Kidney epithelial cell (primary cell): ENCODE measurements around the gene CDKN2B-AS1. TPM values are rescaled to one million over a fixed set of nuclear protein-coding genes. Genes with fewer than 3 reads are reported as not detected.

Experiments
- DNase-seq: peaks from one replicate; pipeline ENCODE4 v3.0.0-alpha.2; 2010; ENCODE audit warnings: low read depth
- H3K27me3 ChIP-seq: 2 replicates; pipeline ENCODE4 v1.6.0; 2011; ENCODE audit warnings: low read length; ENCODE audit not compliant: control insufficient read depth, insufficient read depth
- H3K36me3 ChIP-seq: 2 replicates; pipeline ENCODE4 v1.5.1; 2011; ENCODE audit warnings: low read length; ENCODE audit not compliant: control insufficient read depth, insufficient read depth
- H3K4me3 ChIP-seq: 2 replicates; pipeline ENCODE4 v1.5.1; 2011; ENCODE audit warnings: low read depth, mild to moderate bottlenecking, control low read depth, low read length
- CTCF ChIP-seq: IDR thresholded peaks from 2 replicates; pipeline ENCODE4 v1.5.1; 2011; ENCODE audit warnings: mild to moderate bottlenecking, moderate library complexity, low read length, control low read depth, inconsistent platforms; ENCODE audit not compliant: insufficient read depth, poor library complexity, severe bottlenecking
- total RNA-seq: library from RNA; depleted of rRNA; stranded (reverse); fragments of >200 nt; gene quantifications from 2 replicates; pipeline ENCODE4 v1.2.3, GENCODE V29; 2015

The CDKN2B-AS1 gene
- total RNA-seq, 1 donor from 2014 or later = 0.04 TPM

- H3K4me3 ChIP-seq = no peak overlapping the region
- DNase-seq = peak; percentile 80
- no peak for TF ChIP-seq CTCF
- H3K27me3 ChIP-seq = no peaks in the 10 kb centered on the region
- H3K36me3 ChIP-seq = no peaks in the 10 kb centered on the region
These were observed 89.9 kb downstream of the CDKN2B-AS1 start for GRCh38 chr9:22084336-22085035.

GRCh38 chr9:22088053-22088716, 93.6 kb downstream of the CDKN2B-AS1 start:
- TF ChIP-seq CTCF = no peak
- H3K4me3 ChIP-seq = no peak overlapping the region
- no peak for DNase-seq
- H3K36me3 ChIP-seq = no peaks in the 10 kb centered on the region
- no peaks in the 10 kb centered on the region for H3K27me3 ChIP-seq

- DNase-seq = no peak
- no peak overlapping the region for H3K4me3 ChIP-seq
- H3K27me3 ChIP-seq = no peaks in the 10 kb centered on the region
- H3K36me3 ChIP-seq = no peaks in the 10 kb centered on the region
- no peak for TF ChIP-seq CTCF
These were observed 94.1 kb downstream of the CDKN2B-AS1 start for GRCh38 chr9:22088717-22089061.

- Histone ChIP-seq H3K36me3 (no peaks in the 10 kb centered on the region), H3K4me3 (no peak overlapping the region), H3K27me3 (no peaks in the 10 kb centered on the region)
- DNase-seq = no peak
- TF ChIP-seq CTCF = no peak
These were observed 103.1 kb downstream of the CDKN2B-AS1 start for GRCh38 chr9:22097707-22098106.

- H3K27me3 ChIP-seq = no peaks in the 10 kb centered on the region
- no peaks in the 10 kb centered on the region for H3K36me3 ChIP-seq
- no peak overlapping the region for H3K4me3 ChIP-seq
- DNase-seq = no peak
- TF ChIP-seq CTCF = no peak
These were observed 104.2 kb downstream of the CDKN2B-AS1 start for GRCh38 chr9:22098643-22099332.
